GDM1 (cell line): ENCODE results near the gene NOS1AP.
"Not testable (repeated sequence)": the region's sequence is repeated elsewhere in the genome, so short reads cannot be mapped to it uniquely, and the experiment has no call there.

Experiments
- DNase-seq: peaks from one replicate; lab custom pipeline; 2025; lab: John Stamatoyannopoulos, UW

The NOS1AP gene

GRCh38 chr1:162059721-162060120 is 9.8 kb upstream of the NOS1AP start:
- DNase-seq = no peak

GRCh38 chr1:162060314-162060713 is 9.2 kb upstream of the NOS1AP start:
- DNase-seq = no peak

DNA sequence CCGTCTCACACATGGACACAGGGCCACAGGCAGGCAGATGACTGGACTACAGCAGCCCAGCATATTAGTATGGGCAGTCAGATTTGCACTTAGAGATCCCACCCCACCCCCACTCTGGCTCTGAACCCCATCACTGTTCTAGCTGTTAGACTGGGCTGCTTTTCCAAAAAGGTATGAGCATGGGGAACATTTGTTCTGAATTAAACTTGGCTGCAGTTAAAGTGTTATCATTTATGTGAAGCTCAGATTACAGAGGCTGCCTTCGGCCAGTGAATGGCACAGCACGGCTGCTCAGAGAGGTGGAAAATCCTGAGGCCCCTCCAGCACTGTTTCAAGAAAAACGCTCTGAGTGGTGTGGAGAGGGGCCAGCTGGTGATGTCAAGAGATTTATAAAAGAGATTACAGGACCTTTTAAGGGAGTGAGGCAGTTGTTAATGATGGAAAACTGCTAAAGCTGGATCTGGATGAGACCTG is 6.9 kb upstream of the NOS1AP start:
- no peak for DNase-seq

GRCh38 chr1:162065016-162065415 is 4.5 kb upstream of the NOS1AP start:
- DNase-seq = no peak

DNA sequence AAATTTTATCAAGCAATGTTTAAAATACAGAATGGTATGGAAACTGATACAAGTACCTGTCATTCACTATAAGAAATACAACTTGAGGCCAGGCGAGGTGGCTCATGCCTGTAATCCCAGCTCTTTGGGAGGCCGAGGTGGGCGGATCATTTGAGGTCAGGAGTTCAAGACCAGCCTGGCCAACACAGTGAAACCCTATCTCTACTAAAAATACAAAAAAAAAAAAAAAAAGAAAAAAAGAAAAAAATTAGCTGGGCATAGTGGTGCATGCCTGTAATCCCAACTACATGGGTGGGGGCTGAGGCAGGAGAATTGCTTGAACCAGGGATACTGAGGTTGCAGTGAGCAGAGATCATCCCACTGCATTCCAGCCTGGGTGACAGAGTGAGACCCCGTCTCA is 2.7 kb upstream of the NOS1AP start:
- DNase-seq = not testable (repeated sequence)

- DNase-seq = no peak
Measured at GRCh38 chr1:162067466-162067865, 2.0 kb upstream of the NOS1AP start.

DNA sequence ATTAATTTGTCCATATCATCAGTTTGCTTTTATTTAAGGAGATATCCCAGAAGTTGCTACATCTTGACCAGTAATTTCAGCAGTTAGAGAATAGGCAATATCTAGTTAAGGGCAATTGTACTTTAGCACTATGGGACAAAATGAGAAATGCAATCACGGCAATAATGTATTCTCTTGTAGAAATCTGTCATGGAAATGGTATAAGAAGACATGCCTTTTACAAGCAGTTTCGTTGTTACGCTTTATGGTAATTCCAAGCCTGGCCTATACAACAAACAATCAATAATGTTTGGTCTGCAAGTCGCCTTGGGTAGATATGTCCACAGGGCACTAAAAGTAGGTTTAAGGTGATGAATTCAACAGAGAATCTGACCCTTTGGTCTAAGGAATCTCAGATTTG is 1.2 kb upstream of the NOS1AP start:
- DNase-seq = no peak

DNA sequence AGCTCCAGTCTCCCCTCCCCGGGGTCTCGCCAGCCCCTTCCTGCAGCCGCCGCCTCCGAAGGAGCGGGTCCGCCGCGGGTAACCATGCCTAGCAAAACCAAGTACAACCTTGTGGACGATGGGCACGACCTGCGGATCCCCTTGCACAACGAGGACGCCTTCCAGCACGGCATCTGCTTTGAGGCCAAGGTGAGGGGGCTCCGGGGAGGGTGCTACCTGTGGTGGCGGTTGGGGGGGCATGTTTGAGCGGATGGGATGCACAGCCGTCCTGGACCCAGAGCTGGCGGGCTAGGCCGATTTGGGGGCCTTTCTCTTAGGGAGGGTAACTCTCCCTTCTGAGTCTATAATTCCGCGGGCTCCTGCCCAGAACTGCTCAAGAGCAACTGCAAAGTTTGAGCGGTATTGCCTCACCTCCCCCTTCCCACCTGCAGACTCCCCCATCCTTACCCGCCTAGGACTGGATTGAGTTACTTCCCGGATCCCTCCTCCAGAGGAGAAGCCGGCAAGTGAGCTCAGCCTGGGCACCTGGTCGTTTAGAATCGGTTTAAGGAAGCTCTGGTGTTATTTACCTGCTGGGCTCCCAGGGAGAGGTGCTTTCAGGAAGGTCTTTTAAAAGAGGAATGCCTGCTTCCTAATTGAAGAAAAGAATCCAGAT is 730 bp downstream of the NOS1AP start:
- DNase-seq = no peak

DNA sequence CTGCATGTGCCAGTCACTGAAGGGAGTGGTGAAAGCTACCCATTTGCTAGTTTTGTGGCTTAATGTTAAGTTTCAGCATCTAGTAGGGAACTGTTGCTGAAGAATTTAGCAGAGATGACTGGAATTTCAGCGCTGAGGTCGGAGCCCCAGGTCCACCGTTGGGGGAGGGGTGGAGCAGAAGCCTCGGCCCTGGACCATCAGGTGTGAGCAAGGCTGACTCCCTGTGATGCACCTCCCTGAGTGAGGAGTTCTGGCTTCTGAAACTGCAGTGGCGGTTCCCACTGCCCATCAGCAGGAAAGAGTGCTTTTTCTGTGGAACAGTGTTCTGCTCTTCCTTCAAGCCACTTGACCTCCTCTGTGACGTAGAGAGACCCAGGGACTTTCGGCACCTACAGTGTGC is 1.3 kb downstream of the NOS1AP start:
- no peak for DNase-seq

GRCh38 chr1:162072740-162073139 is 3.2 kb downstream of the NOS1AP start:
- no peak for DNase-seq

GRCh38 chr1:162074276-162075005 is 5.0 kb downstream of the NOS1AP start:
- no peak for DNase-seq

- DNase-seq = no peak
Measured at GRCh38 chr1:162075862-162076261, 6.4 kb downstream of the NOS1AP start.

- DNase-seq = no peak
Measured at GRCh38 chr1:162077648-162078299, 8.3 kb downstream of the NOS1AP start.

- no peak for DNase-seq
Measured at GRCh38 chr1:162079030-162079429, 9.5 kb downstream of the NOS1AP start.

- DNase-seq = no peak
Measured at GRCh38 chr1:162080472-162081015, 11.1 kb downstream of the NOS1AP start.

- no peak for DNase-seq
Measured at GRCh38 chr1:162081316-162081715, 11.8 kb downstream of the NOS1AP start.

- not testable (repeated sequence) for DNase-seq
Measured at GRCh38 chr1:162082080-162082479, 12.6 kb downstream of the NOS1AP start.

DNA sequence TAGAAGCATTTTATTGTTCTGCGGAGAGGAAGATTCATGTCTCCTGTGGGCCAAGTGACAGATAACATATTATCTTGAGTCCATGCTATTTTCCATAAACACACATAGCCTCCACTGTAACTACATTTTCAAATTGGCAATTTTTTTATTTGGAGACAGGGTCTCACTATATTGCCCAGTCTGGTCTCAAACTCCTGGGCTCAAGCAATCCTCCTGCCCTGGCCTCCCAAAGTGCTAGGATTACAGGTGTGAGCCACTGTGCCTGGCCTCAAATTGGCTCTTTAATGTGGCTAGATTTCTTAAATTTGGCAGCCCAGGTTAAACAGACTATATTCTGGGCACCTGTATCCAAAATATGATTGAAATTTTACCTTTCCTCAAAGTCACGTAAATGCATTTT is 13.8 kb downstream of the NOS1AP start:
- no peak for DNase-seq

- no peak for DNase-seq
Measured at GRCh38 chr1:162085991-162086390, 16.5 kb downstream of the NOS1AP start.

- DNase-seq = no peak
Measured at GRCh38 chr1:162087111-162087510, 17.6 kb downstream of the NOS1AP start.

DNA sequence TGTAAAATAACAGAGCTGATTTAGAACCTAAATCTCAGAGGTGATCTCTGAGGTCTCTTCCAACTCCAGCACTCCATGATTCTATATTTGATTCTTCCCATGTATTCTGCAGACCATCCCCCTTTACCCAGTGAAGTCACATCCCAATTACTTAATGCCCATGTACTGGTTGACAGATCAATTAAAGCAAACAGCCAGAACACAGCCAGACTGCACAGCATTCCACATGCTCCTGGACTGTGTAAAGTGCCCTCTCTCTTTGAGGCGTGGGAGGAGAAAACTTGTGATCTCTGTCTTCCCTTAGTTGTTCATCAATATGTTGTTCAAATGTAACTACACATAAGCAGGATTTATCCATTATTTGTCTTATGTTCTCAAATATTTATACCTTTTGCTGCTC is 18.1 kb downstream of the NOS1AP start:
- DNase-seq = no peak

- DNase-seq = no peak
Measured at GRCh38 chr1:162088281-162088969, 18.9 kb downstream of the NOS1AP start.
